Panc1 (cell line): ENCODE data around the gene RAB40B. TPM values are rescaled to one million over a fixed set of nuclear protein-coding genes. Genes with fewer than 3 reads are reported as not detected.
"Not testable (repeated sequence)": the region's sequence is repeated elsewhere in the genome, so short reads cannot be mapped to it uniquely, and the experiment has no call there.

Source experiments
- ATAC-seq: fragments of 200-7000 bp; cut with Tn5 transposase; 2 replicates; pipeline ENCODE4 v1.9.1; 2020; ENCODE audit warnings: mild to moderate bottlenecking, moderate library complexity
- BruUV-seq: library from RNA; stranded (reverse); fragments of 400-500 nt; replicated peaks from 2 replicates; lab custom pipeline; 2021; lab: Mats Ljungman, UMichigan
- CTCF ChIA-PET: fragments of 300-600 bp; sonication (Branson Sonifier 250); formaldehyde crosslinking; loops from one replicate; lab custom pipeline; 2022; ENCODE audit warnings: antibody characterized with exemption; lab: Charles Lee
- POLR2A ChIA-PET: fragments of 300-600 bp; sonication (Branson Sonifier 250); formaldehyde crosslinking; loops from one replicate; lab custom pipeline; 2022; ENCODE audit warnings: antibody characterized with exemption; lab: Charles Lee
- DNase-seq: peaks from one replicate; pipeline ENCODE4 v3.0.0-alpha.2; 2010; ENCODE audit warnings: low read depth, low spot score
- H3K27ac ChIP-seq: 2 replicates; pipeline ENCODE4 v1.5.1; 2011; ENCODE audit warnings: mild to moderate bottlenecking, low read length, inconsistent platforms
- H3K27me3 ChIP-seq: fragments of 200-500 bp; sonication (Bioruptor generic); 2 replicates; pipeline ENCODE4 v1.6.0; 2014; ENCODE audit warnings: low read length, inconsistent platforms; ENCODE audit not compliant: control insufficient read depth, insufficient read depth
- H3K36me3 ChIP-seq: fragments of 200-500 bp; sonication (Bioruptor generic); 2 replicates; pipeline ENCODE4 v1.5.1; 2014; ENCODE audit warnings: inconsistent platforms, mild to moderate bottlenecking, low read length, moderate library complexity; ENCODE audit not compliant: control insufficient read depth, insufficient read depth
- H3K4me1 ChIP-seq: 2 replicates; pipeline ENCODE4 v1.5.1; 2011; ENCODE audit warnings: inconsistent platforms, mild to moderate bottlenecking, low read length, moderate library complexity; ENCODE audit not compliant: control insufficient read depth, insufficient read depth
- H3K4me3 ChIP-seq, 2 experiments: 2 replicates each; pipeline ENCODE4 v1.5.1; 2011 to 2012; ENCODE audit warnings: low read depth in 2 of 2, low read length in 2 of 2, mild to moderate bottlenecking in 2 of 2, inconsistent platforms in 1 of 2, moderate library complexity in 1 of 2
- H3K9me3 ChIP-seq: fragments of 200-500 bp; sonication (Bioruptor generic); 2 replicates; pipeline ENCODE4 v1.5.1; 2014; ENCODE audit warnings: low read depth, mild to moderate bottlenecking, inconsistent platforms, low read length, moderate library complexity; ENCODE audit not compliant: control insufficient read depth, insufficient read depth
- POLR2AphosphoS5 ChIP-seq: IDR thresholded peaks from 2 replicates; pipeline ENCODE4 v1.6.1; 2012; ENCODE audit warnings: mild to moderate bottlenecking, low read depth, low read length, moderate library complexity
- SIN3A ChIP-seq: IDR thresholded peaks from 2 replicates; pipeline ENCODE4 v1.6.1; 2012; ENCODE audit warnings: low read depth, mild to moderate bottlenecking, low read length, moderate library complexity, borderline replicate concordance; ENCODE audit not compliant: insufficient read depth
- TCF7L2 ChIP-seq: IDR thresholded peaks from 2 replicates; pipeline ENCODE4 v1.6.1; 2011; ENCODE audit warnings: mild to moderate bottlenecking, low read depth, low read length, inconsistent platforms
- in situ Hi-C: cut with HindIII; loops from 2 replicates; pipeline ENCODE4 v1.10.0; 2016; ENCODE audit warnings: low sequenced_read_pairs, low pct_unique_long_range_greater_than_20kb
- intact Hi-C: fragments of 100-400 bp; cut with micrococcal nuclease; formaldehyde crosslinking; loops from one replicate; pipeline ENCODE4 v1.10.0; 2022; ENCODE audit not compliant: unreplicated experiment
- total RNA-seq: library from RNA; stranded (reverse); gene quantifications from one replicate; pipeline ENCODE4 v1.2.1, GENCODE V29; 2021; ENCODE audit not compliant: unreplicated experiment
- TF ChIP-seq, protein P1 (sequence below), 2 experiments: IDR thresholded peaks; 2 replicates each; pipeline ENCODE4 v1.6.1; 2011 to 2012; ENCODE audit warnings: low read depth in 2 of 2, control low read depth in 1 of 2, low read length in 1 of 2, mild to moderate bottlenecking in 1 of 2, moderate library complexity in 1 of 2; ENCODE audit not compliant: insufficient read depth in 1 of 2
- TF ChIP-seq, protein P2 (sequence below): fragments of 450-650 bp; IDR thresholded peaks from 2 replicates; pipeline ENCODE4 v1.5.1; 2017; ENCODE audit warnings: mild to moderate bottlenecking

The RAB40B gene
- total RNA-seq, 1 experiment from 2014 or later: 7.1 TPM

DNA sequence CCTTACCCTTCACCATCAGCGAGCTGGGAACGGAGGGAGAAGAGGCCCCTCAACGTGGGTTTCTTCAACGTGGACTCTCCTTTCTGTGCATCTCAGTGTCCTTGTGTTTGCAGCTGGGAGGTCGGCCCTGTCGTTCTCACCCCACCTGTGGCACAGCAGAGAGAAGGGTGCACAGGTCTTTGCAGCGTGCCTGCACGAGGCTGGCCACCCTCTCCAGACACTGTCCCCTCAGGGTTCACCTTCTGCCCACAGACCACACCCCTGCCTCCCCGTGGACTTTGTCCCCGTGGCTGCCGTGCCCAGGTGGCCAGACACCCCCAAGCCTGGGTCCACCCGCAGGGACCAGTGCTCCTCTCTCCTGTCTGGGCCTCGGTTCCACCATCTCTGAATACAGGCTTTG, 43.0 kb downstream of the RAB40B start:
- TF ChIP-seq, protein P1, sequence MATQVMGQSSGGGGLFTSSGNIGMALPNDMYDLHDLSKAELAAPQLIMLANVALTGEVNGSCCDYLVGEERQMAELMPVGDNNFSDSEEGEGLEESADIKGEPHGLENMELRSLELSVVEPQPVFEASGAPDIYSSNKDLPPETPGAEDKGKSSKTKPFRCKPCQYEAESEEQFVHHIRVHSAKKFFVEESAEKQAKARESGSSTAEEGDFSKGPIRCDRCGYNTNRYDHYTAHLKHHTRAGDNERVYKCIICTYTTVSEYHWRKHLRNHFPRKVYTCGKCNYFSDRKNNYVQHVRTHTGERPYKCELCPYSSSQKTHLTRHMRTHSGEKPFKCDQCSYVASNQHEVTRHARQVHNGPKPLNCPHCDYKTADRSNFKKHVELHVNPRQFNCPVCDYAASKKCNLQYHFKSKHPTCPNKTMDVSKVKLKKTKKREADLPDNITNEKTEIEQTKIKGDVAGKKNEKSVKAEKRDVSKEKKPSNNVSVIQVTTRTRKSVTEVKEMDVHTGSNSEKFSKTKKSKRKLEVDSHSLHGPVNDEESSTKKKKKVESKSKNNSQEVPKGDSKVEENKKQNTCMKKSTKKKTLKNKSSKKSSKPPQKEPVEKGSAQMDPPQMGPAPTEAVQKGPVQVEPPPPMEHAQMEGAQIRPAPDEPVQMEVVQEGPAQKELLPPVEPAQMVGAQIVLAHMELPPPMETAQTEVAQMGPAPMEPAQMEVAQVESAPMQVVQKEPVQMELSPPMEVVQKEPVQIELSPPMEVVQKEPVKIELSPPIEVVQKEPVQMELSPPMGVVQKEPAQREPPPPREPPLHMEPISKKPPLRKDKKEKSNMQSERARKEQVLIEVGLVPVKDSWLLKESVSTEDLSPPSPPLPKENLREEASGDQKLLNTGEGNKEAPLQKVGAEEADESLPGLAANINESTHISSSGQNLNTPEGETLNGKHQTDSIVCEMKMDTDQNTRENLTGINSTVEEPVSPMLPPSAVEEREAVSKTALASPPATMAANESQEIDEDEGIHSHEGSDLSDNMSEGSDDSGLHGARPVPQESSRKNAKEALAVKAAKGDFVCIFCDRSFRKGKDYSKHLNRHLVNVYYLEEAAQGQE (IDR thresholded peaks at IDR 0.05; ENCODE audit: insufficient read depth in 1 of 2, low read depth in 2 of 2, low read length in 1 of 2): no peak
- no peak for TF ChIP-seq TCF7L2
- TF ChIP-seq SIN3A: no peak
- TF ChIP-seq, protein P2, sequence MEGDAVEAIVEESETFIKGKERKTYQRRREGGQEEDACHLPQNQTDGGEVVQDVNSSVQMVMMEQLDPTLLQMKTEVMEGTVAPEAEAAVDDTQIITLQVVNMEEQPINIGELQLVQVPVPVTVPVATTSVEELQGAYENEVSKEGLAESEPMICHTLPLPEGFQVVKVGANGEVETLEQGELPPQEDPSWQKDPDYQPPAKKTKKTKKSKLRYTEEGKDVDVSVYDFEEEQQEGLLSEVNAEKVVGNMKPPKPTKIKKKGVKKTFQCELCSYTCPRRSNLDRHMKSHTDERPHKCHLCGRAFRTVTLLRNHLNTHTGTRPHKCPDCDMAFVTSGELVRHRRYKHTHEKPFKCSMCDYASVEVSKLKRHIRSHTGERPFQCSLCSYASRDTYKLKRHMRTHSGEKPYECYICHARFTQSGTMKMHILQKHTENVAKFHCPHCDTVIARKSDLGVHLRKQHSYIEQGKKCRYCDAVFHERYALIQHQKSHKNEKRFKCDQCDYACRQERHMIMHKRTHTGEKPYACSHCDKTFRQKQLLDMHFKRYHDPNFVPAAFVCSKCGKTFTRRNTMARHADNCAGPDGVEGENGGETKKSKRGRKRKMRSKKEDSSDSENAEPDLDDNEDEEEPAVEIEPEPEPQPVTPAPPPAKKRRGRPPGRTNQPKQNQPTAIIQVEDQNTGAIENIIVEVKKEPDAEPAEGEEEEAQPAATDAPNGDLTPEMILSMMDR: no peak
- no peak for TF ChIP-seq POLR2AphosphoS5
- H3K4me1 ChIP-seq: peaks cover 7% of the 10 kb centered on the region
- BruUV-seq: no TSS peak
- H3K36me3 ChIP-seq: no peaks in the 10 kb centered on the region
- no peak for DNase-seq
- intact Hi-C loops (no loop called here), in situ Hi-C loops (no loop called here)
- no peak overlapping the region for H3K27ac ChIP-seq
- no peaks in the 10 kb centered on the region for H3K27me3 ChIP-seq
- CTCF ChIA-PET: no interaction called here
- no peaks in the 10 kb centered on the region for H3K9me3 ChIP-seq
- no peak for ATAC-seq
- POLR2A ChIA-PET: no interaction called here
- H3K4me3 ChIP-seq: no peak overlapping the region

DNA sequence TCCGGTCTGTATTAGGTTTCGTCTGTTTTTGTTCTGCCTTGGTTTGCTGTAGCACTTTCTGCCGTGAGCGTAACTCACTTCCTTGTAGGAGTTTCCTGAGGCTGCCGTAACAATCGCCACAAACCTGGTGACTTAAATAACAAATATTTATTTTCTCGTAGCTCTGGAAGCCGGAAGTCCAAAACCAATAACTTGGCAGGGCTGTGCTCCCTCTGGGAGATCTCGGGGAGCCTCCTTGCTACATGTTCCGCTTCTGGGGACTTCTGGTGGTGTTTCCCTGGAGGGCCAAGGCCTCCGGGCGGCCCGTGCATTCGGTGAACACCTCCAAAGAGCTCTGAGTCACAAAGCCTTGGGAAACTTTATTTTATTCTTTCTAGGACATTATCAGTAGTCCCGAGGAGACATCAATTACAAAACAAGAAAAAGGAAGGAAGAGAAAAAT, 43.4 kb downstream of the RAB40B start:
- DNase-seq (no peak), ATAC-seq (no peak)
- intact Hi-C loops (no loop called here), in situ Hi-C loops (no loop called here)
- H3K27me3 ChIP-seq: no peaks in the 10 kb centered on the region
- peak overlapping the region; percentile 35; the same call in 1 of the 2 replicates for H3K27ac ChIP-seq
- peaks cover 7% of the 10 kb centered on the region for H3K4me1 ChIP-seq
- TF ChIP-seq, protein P1 (IDR thresholded peaks at IDR 0.05; ENCODE audit: insufficient read depth in 1 of 2, low read depth in 2 of 2, low read length in 1 of 2): no peak
- TF ChIP-seq POLR2AphosphoS5 (no peak), SIN3A (no peak), TCF7L2 (no peak)
- TF ChIP-seq, protein P2: no peak
- CTCF ChIA-PET: interaction anchor here (0.6 kb wide), 1 partner anchor 53 kb away, joined by 4 read pairs; no protein-coding TSS in a partner anchor
- no peak overlapping the region for H3K4me3 ChIP-seq
- BruUV-seq: no TSS peak
- no peaks in the 10 kb centered on the region for H3K9me3 ChIP-seq
- POLR2A ChIA-PET: no interaction called here
- H3K36me3 ChIP-seq: no peaks in the 10 kb centered on the region

DNA sequence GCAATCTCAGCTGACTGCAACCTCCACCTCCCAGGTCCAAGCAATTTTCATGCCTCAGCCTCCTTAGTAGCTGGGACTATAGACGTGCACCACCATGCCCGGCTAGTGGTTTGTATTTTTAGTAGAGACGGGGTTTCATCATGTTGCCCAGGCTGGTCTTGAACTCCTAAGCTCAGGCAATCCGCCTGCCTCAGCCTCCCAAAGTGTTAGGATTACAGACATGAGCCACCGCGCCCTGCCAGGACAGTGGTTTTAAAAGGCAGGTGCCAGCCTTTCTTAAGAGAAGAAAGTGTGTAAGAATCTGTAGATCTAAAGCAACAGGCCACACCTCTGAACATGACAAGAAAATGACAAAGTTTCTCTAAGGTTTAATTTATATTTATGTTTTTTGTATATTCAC, 43.9 kb downstream of the RAB40B start:
- ATAC-seq, H3K9me3 ChIP-seq, H3K4me3 ChIP-seq, in situ Hi-C loops, intact Hi-C loops, POLR2A ChIA-PET, H3K4me1 ChIP-seq, BruUV-seq, H3K36me3 ChIP-seq, DNase-seq, H3K27me3 ChIP-seq: not testable (repeated sequence)
- 0 out of 2 replicates have a peak overlapping the region, but pooled peaks have one; percentile 35 for H3K27ac ChIP-seq
- CTCF ChIA-PET: interaction anchor here (0.6 kb wide), 1 partner anchor 53 kb away, joined by 4 read pairs; no protein-coding TSS in a partner anchor
